ENCODE results near the gene DDX1.

DDX1 gene

GRCh38 chr2:15622614-15623480 lies 31.2 kb downstream of the DDX1 start:
- WGBS (ENCODE audit: insufficient coverage), result no CpG with 5 or more reads among the region's 3 CpGs
- H3K4me1 ChIP-seq (ENCODE audit: control extremely low read depth in 1 of 4, control insufficient read depth in 4 of 4, insufficient read depth in 4 of 4, low read length in 3 of 4), result no peaks in the 10 kb centered on the region
- no peak for DNase-seq
- peaks cover 0 to 2% (median 0%) of the 10 kb centered on the region in 5 experiments for H3K9me3 ChIP-seq (ENCODE audit: control extremely low read depth in 1 of 5, control insufficient read depth in 4 of 5, insufficient read depth in 2 of 5, low read depth in 1 of 5, low read length in 4 of 5)
- H3K27ac ChIP-seq (ENCODE audit: insufficient read depth in 1 of 2, low read depth in 1 of 2, low read length in 2 of 2, poor library complexity in 1 of 2, severe bottlenecking in 2 of 2), result no peak overlapping the region
- no peaks in the 10 kb centered on the region for H3K27me3 ChIP-seq (replicated peaks in 2 of 5; ENCODE audit: control insufficient read depth in 4 of 5, insufficient read depth in 5 of 5, low read length in 4 of 5)
- H3K4me3 ChIP-seq (ENCODE audit: control insufficient read depth in 1 of 7, extremely low read depth in 1 of 7, insufficient read depth in 4 of 7, low read depth in 2 of 7, low read length in 6 of 7), result no peak overlapping the region
- POLR2A ChIA-PET, result no interaction called here
- CTCF ChIA-PET, result interaction anchor here (0.7 kb wide), 1 partner anchor 613 kb away, joined by 3 read pairs; no protein-coding TSS in a partner anchor
- peaks cover 25 to 85% (median 57%) of the 10 kb centered on the region in 4 experiments for H3K36me3 ChIP-seq (ENCODE audit: control insufficient read depth in 4 of 4, insufficient read depth in 4 of 4, low read length in 3 of 4)

- WGBS (ENCODE audit: insufficient coverage), result 100% methylated on average over 1 of the region's 2 CpGs
- no peak overlapping the region for H3K27ac ChIP-seq (ENCODE audit: insufficient read depth in 1 of 2, low read depth in 1 of 2, low read length in 2 of 2, poor library complexity in 1 of 2, severe bottlenecking in 2 of 2)
- ChIA-PET POLR2A (no interaction called here), CTCF (interaction anchor here (1.0 kb wide), 1 partner anchor 15 kb away, joined by 3 read pairs; no protein-coding TSS in a partner anchor)
- no peaks in the 10 kb centered on the region for H3K27me3 ChIP-seq (replicated peaks in 2 of 5; ENCODE audit: control insufficient read depth in 4 of 5, insufficient read depth in 5 of 5, low read length in 4 of 5)
- H3K4me1 ChIP-seq (ENCODE audit: control extremely low read depth in 1 of 4, control insufficient read depth in 4 of 4, insufficient read depth in 4 of 4, low read length in 3 of 4), result no peaks in the 10 kb centered on the region
- peaks cover 22 to 80% (median 53%) of the 10 kb centered on the region in 4 experiments for H3K36me3 ChIP-seq (ENCODE audit: control insufficient read depth in 4 of 4, insufficient read depth in 4 of 4, low read length in 3 of 4)
- DNase-seq, result no peak
- peaks cover 0 to 2% (median 0%) of the 10 kb centered on the region in 5 experiments for H3K9me3 ChIP-seq (ENCODE audit: control extremely low read depth in 1 of 5, control insufficient read depth in 4 of 5, insufficient read depth in 2 of 5, low read depth in 1 of 5, low read length in 4 of 5)
- H3K4me3 ChIP-seq (ENCODE audit: control insufficient read depth in 1 of 7, extremely low read depth in 1 of 7, insufficient read depth in 4 of 7, low read depth in 2 of 7, low read length in 6 of 7), result no peak overlapping the region
These were observed 31.8 kb downstream of the DDX1 start for GRCh38 chr2:15623481-15623796.

- Histone ChIP-seq H3K27me3 (replicated peaks in 2 of 5; ENCODE audit: control insufficient read depth in 4 of 5, insufficient read depth in 5 of 5, low read length in 4 of 5) (no peaks in the 10 kb centered on the region), H3K36me3 (ENCODE audit: control insufficient read depth in 4 of 4, insufficient read depth in 4 of 4, low read length in 3 of 4) (peaks cover 22 to 74% (median 52%) of the 10 kb centered on the region in 4 experiments), H3K27ac (ENCODE audit: insufficient read depth in 1 of 2, low read depth in 1 of 2, low read length in 2 of 2, poor library complexity in 1 of 2, severe bottlenecking in 2 of 2) (no peak overlapping the region), H3K9me3 (ENCODE audit: control extremely low read depth in 1 of 5, control insufficient read depth in 4 of 5, insufficient read depth in 2 of 5, low read depth in 1 of 5, low read length in 4 of 5) (peaks cover 0 to 2% (median 0%) of the 10 kb centered on the region in 5 experiments), H3K4me3 (ENCODE audit: control insufficient read depth in 1 of 7, extremely low read depth in 1 of 7, insufficient read depth in 4 of 7, low read depth in 2 of 7, low read length in 6 of 7) (no peak overlapping the region), H3K4me1 (ENCODE audit: control extremely low read depth in 1 of 4, control insufficient read depth in 4 of 4, insufficient read depth in 4 of 4, low read length in 3 of 4) (no peaks in the 10 kb centered on the region)
- ChIA-PET CTCF (interaction anchor here (1.0 kb wide), 1 partner anchor 14 kb away, joined by 3 read pairs; no protein-coding TSS in a partner anchor), POLR2A (no interaction called here)
- no peak for DNase-seq
- WGBS (ENCODE audit: insufficient coverage), result 64% methylated on average over 3 of the region's 4 CpGs
These were observed 32.4 kb downstream of the DDX1 start for GRCh38 chr2:15623898-15624541.

GRCh38 chr2:15624903-15625302 lies 33.2 kb downstream of the DDX1 start:
- Histone ChIP-seq H3K27ac (ENCODE audit: insufficient read depth in 1 of 2, low read depth in 1 of 2, low read length in 2 of 2, poor library complexity in 1 of 2, severe bottlenecking in 2 of 2) (no peak overlapping the region), H3K9me3 (ENCODE audit: control extremely low read depth in 1 of 5, control insufficient read depth in 4 of 5, insufficient read depth in 2 of 5, low read depth in 1 of 5, low read length in 4 of 5) (peaks cover 0 to 2% (median 0%) of the 10 kb centered on the region in 5 experiments), H3K36me3 (ENCODE audit: control insufficient read depth in 4 of 4, insufficient read depth in 4 of 4, low read length in 3 of 4) (peaks cover 17 to 73% (median 53%) of the 10 kb centered on the region in 4 experiments), H3K4me1 (ENCODE audit: control extremely low read depth in 1 of 4, control insufficient read depth in 4 of 4, insufficient read depth in 4 of 4, low read length in 3 of 4) (no peaks in the 10 kb centered on the region), H3K4me3 (ENCODE audit: control insufficient read depth in 1 of 7, extremely low read depth in 1 of 7, insufficient read depth in 4 of 7, low read depth in 2 of 7, low read length in 6 of 7) (no peak overlapping the region), H3K27me3 (replicated peaks in 2 of 5; ENCODE audit: control insufficient read depth in 4 of 5, insufficient read depth in 5 of 5, low read length in 4 of 5) (no peaks in the 10 kb centered on the region)
- DNase-seq, result no peak
- ChIA-PET CTCF (no interaction called here), POLR2A (no interaction called here)

- Histone ChIP-seq H3K36me3 (ENCODE audit: control insufficient read depth in 4 of 4, insufficient read depth in 4 of 4, low read length in 3 of 4) (peaks cover 15 to 73% (median 55%) of the 10 kb centered on the region in 4 experiments), H3K9me3 (ENCODE audit: control extremely low read depth in 1 of 5, control insufficient read depth in 4 of 5, insufficient read depth in 2 of 5, low read depth in 1 of 5, low read length in 4 of 5) (peaks cover 0 to 2% (median 0%) of the 10 kb centered on the region in 5 experiments), H3K4me1 (ENCODE audit: control extremely low read depth in 1 of 4, control insufficient read depth in 4 of 4, insufficient read depth in 4 of 4, low read length in 3 of 4) (no peaks in the 10 kb centered on the region), H3K27me3 (replicated peaks in 2 of 5; ENCODE audit: control insufficient read depth in 4 of 5, insufficient read depth in 5 of 5, low read length in 4 of 5) (no peaks in the 10 kb centered on the region), H3K27ac (ENCODE audit: insufficient read depth in 1 of 2, low read depth in 1 of 2, low read length in 2 of 2, poor library complexity in 1 of 2, severe bottlenecking in 2 of 2) (no peak overlapping the region), H3K4me3 (ENCODE audit: control insufficient read depth in 1 of 7, extremely low read depth in 1 of 7, insufficient read depth in 4 of 7, low read depth in 2 of 7, low read length in 6 of 7) (no peak overlapping the region)
- ChIA-PET CTCF (no interaction called here), POLR2A (no interaction called here)
- WGBS (ENCODE audit: insufficient coverage), result no CpG with 5 or more reads among the region's 3 CpGs
- no peak for DNase-seq
These were observed 33.8 kb downstream of the DDX1 start for GRCh38 chr2:15625344-15626036.

GRCh38 chr2:15626126-15626525 lies 34.5 kb downstream of the DDX1 start:
- no peaks in the 10 kb centered on the region for H3K4me1 ChIP-seq (ENCODE audit: control extremely low read depth in 1 of 4, control insufficient read depth in 4 of 4, insufficient read depth in 4 of 4, low read length in 3 of 4)
- ChIA-PET POLR2A (no interaction called here), CTCF (no interaction called here)
- peaks cover 0 to 2% (median 0%) of the 10 kb centered on the region in 5 experiments for H3K9me3 ChIP-seq (ENCODE audit: control extremely low read depth in 1 of 5, control insufficient read depth in 4 of 5, insufficient read depth in 2 of 5, low read depth in 1 of 5, low read length in 4 of 5)
- no peak overlapping the region for H3K4me3 ChIP-seq (ENCODE audit: control insufficient read depth in 1 of 7, extremely low read depth in 1 of 7, insufficient read depth in 4 of 7, low read depth in 2 of 7, low read length in 6 of 7)
- no peak for DNase-seq
- H3K27me3 ChIP-seq (replicated peaks in 2 of 5; ENCODE audit: control insufficient read depth in 4 of 5, insufficient read depth in 5 of 5, low read length in 4 of 5), result no peaks in the 10 kb centered on the region
- H3K27ac ChIP-seq (ENCODE audit: insufficient read depth in 1 of 2, low read depth in 1 of 2, low read length in 2 of 2, poor library complexity in 1 of 2, severe bottlenecking in 2 of 2), result no peak overlapping the region
- H3K36me3 ChIP-seq (ENCODE audit: control insufficient read depth in 4 of 4, insufficient read depth in 4 of 4, low read length in 3 of 4), result peaks cover 14 to 76% (median 57%) of the 10 kb centered on the region in 4 experiments

- ChIA-PET CTCF (no interaction called here), POLR2A (no interaction called here)
- peaks cover 0 to 2% (median 0%) of the 10 kb centered on the region in 5 experiments for H3K9me3 ChIP-seq (ENCODE audit: control extremely low read depth in 1 of 5, control insufficient read depth in 4 of 5, insufficient read depth in 2 of 5, low read depth in 1 of 5, low read length in 4 of 5)
- H3K27me3 ChIP-seq (replicated peaks in 2 of 5; ENCODE audit: control insufficient read depth in 4 of 5, insufficient read depth in 5 of 5, low read length in 4 of 5), result no peaks in the 10 kb centered on the region
- H3K4me3 ChIP-seq (ENCODE audit: control insufficient read depth in 1 of 7, extremely low read depth in 1 of 7, insufficient read depth in 4 of 7, low read depth in 2 of 7, low read length in 6 of 7), result no peak overlapping the region
- DNase-seq, result no peak
- H3K4me1 ChIP-seq (ENCODE audit: control extremely low read depth in 1 of 4, control insufficient read depth in 4 of 4, insufficient read depth in 4 of 4, low read length in 3 of 4), result no peaks in the 10 kb centered on the region
- H3K36me3 ChIP-seq (ENCODE audit: control insufficient read depth in 4 of 4, insufficient read depth in 4 of 4, low read length in 3 of 4), result peaks cover 17 to 81% (median 59%) of the 10 kb centered on the region in 4 experiments
- H3K27ac ChIP-seq (ENCODE audit: insufficient read depth in 1 of 2, low read depth in 1 of 2, low read length in 2 of 2, poor library complexity in 1 of 2, severe bottlenecking in 2 of 2), result no peak overlapping the region
These were observed 35.3 kb downstream of the DDX1 start for GRCh38 chr2:15626967-15627366.
